ENCODE results near the gene HSD11B1L.

GRCh38 chr19:5693195-5694166 lies 12.7 kb downstream of the HSD11B1L start:
- peak; percentile 58 for TF ChIP-seq POLR2A (IDR thresholded peaks at IDR 0.05; ENCODE audit: low read depth, low read length)
- TF ChIP-seq POLR2AphosphoS5 (IDR thresholded peaks at IDR 0.05; ENCODE audit: low read depth, low read length): peak; percentile 79
